HTR-8/SVneo (cell line): ENCODE data around the gene CGB7.
"Not testable (repeated sequence)": the region's sequence is repeated elsewhere in the genome, so short reads cannot be mapped to it uniquely, and the experiment has no call there.

Experiments used
- DNase-seq: peaks from one replicate; pipeline ENCODE4 v3.0.0; 2011; ENCODE audit warnings: low spot score, mixed read lengths; ENCODE audit not compliant: insufficient read length
- FAIRE-seq: peaks from 2 replicates; lab custom pipeline; 2011; peaks lifted over from hg19 to GRCh38; lab: Jason Lieb, UNC

The CGB7 gene

GRCh38 chr19:49049011-49049410 lies 8.5 kb downstream of the CGB7 start, which contains the start of gene CGB8:
Gene CGB8 (minus strand): TSS chr19:49049111. CDS start chr19:49048739, 372 bp downstream.
- not testable (repeated sequence) for DNase-seq, FAIRE-seq

GRCh38 chr19:49043548-49043947 lies 14.0 kb downstream of the CGB7 start, which contains the start of gene CGB5:
Gene CGB5 (plus strand): TSS chr19:49043848. CDS start chr19:49044210, 362 bp downstream.
- DNase-seq, FAIRE-seq: not testable (repeated sequence)

GRCh38 chr19:49042666-49043065 lies 14.9 kb downstream of the CGB7 start:
- FAIRE-seq, DNase-seq: not testable (repeated sequence)

GRCh38 chr19:49042177-49042576 lies 15.4 kb downstream of the CGB7 start:
- DNase-seq (no peak), FAIRE-seq (no peak)

- peak; percentile 9 for FAIRE-seq
- DNase-seq, result not testable (repeated sequence)
Observed at GRCh38 chr19:49039736-49040135, 17.8 kb downstream of the CGB7 start.

GRCh38 chr19:49038557-49039276 lies 18.8 kb downstream of the CGB7 start:
- peak; percentile 85 for FAIRE-seq
- not testable (repeated sequence) for DNase-seq

- not testable (repeated sequence) for DNase-seq, FAIRE-seq
Observed at GRCh38 chr19:49038111-49038510, 19.4 kb downstream of the CGB7 start.

- FAIRE-seq, DNase-seq: not testable (repeated sequence)
Observed at GRCh38 chr19:49036815-49037214, 20.7 kb downstream of the CGB7 start, which contains the start of gene CGB1. Gene CGB1 (minus strand): TSS chr19:49036895. CDS start chr19:49036711, 184 bp downstream.

GRCh38 chr19:49031642-49032301 lies 25.8 kb downstream of the CGB7 start, which contains the start of gene CGB2:
Gene CGB2 (plus strand): TSS chr19:49031890. CDS start chr19:49032096, 206 bp downstream.
- DNase-seq, FAIRE-seq: not testable (repeated sequence)

GRCh38 chr19:49030323-49030722 lies 27.2 kb downstream of the CGB7 start:
- FAIRE-seq, result not testable (repeated sequence)

GRCh38 chr19:49029749-49030148 lies 27.8 kb downstream of the CGB7 start:
- peak; percentile 72 for FAIRE-seq
- DNase-seq, result not testable (repeated sequence)

More at GRCh38 chr19:49030323-49030722, 27.2 kb downstream of the CGB7 start:
- not testable (repeated sequence) for DNase-seq

GRCh38 chr19:49028686-49029085 lies 28.9 kb downstream of the CGB7 start:
- not testable (repeated sequence) for FAIRE-seq, DNase-seq

- not testable (repeated sequence) for DNase-seq, FAIRE-seq
Observed at GRCh38 chr19:49025599-49025998, 31.9 kb downstream of the CGB7 start.

GRCh38 chr19:49025088-49025487 lies 32.5 kb downstream of the CGB7 start:
- not testable (repeated sequence) for DNase-seq, FAIRE-seq

- DNase-seq, FAIRE-seq: not testable (repeated sequence)
Observed at GRCh38 chr19:49024233-49024632, 33.3 kb downstream of the CGB7 start, which contains the start of gene CGB3. Gene CGB3 (minus strand): TSS chr19:49024333. CDS start chr19:49023971, 362 bp downstream.

GRCh38 chr19:49022116-49022515 lies 35.4 kb downstream of the CGB7 start:
- DNase-seq (no peak), FAIRE-seq (no peak)

- DNase-seq (no peak), FAIRE-seq (no peak)
Observed at GRCh38 chr19:49020931-49021895, 36.3 kb downstream of the CGB7 start.

- no peak for FAIRE-seq
- no peak for DNase-seq
Observed at GRCh38 chr19:49020342-49020741, 37.2 kb downstream of the CGB7 start.

- no peak for DNase-seq
- FAIRE-seq, result no peak
Observed at GRCh38 chr19:49019242-49019932, 38.2 kb downstream of the CGB7 start.
